HG02885 (cell line): ENCODE results near the gene KCNG4.
"Not testable (repeated sequence)": the region's sequence is repeated elsewhere in the genome, so short reads cannot be mapped to it uniquely, and the experiment has no call there.

Experiments
- ATAC-seq: cut with Tn5 transposase; IDR thresholded peaks from one replicate; pipeline ENCODE4 v1.9.1; 2021; ENCODE audit warnings: mild to moderate bottlenecking; ENCODE audit not compliant: unreplicated experiment, poor library complexity

KCNG4 gene

DNA sequence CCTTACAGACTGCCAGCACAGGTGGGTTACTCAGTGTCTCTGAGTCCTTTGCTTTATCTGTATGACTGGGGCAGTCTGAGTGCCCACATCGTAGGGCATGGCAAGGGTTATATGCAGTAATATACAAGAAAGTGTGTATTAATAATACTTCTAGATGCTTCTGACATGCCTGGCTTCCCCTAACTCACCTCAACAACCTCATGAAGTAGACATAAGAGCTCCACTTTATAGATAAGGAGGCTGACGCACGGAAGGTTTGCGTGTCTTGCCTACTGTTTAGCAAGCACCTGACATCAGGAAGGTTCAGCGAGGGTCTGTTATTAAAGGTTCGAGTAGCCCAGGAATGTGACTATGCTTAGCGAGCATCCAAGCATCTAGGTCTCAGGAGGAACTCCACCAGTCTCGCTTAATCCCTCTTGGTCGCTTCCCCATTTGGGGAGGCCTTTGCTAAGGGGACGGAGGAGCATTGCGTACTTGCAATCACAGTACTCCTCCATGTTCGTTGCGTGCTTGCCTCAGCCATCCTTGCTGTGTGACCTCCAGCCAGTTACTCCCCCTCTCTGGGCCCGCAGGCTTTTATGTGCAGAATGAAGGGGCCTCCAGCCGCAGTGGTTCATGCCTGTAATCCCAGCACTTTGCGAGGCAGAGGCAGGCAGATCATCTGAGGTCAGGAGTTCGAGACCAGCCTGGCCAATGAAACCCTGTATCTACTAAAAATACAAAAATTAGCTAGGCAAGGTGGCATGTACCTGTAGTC lies 1.6 kb downstream of the KCNG4 start:
- no peak for ATAC-seq

DNA sequence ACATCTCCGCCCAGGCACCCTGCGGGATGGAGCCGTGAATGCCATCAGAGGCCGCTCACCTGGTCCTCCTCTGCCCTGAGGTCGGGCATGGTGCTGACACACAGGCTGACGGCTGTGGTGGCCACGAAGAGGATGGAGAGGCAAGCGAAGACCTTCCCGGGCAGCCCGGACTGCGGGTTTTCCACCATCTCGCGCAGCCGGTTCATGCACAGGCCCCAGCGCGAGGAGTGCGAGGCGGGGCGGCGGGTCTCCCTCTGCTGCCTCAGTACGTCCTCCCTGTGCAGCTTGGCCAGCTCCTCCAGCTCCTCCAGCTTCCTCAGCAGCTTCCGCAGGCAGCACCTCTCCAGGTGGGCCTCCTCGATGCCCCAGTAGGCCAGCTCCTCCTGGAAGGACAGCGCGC lies 3.1 kb downstream of the KCNG4 start:
- no peak for ATAC-seq

DNA sequence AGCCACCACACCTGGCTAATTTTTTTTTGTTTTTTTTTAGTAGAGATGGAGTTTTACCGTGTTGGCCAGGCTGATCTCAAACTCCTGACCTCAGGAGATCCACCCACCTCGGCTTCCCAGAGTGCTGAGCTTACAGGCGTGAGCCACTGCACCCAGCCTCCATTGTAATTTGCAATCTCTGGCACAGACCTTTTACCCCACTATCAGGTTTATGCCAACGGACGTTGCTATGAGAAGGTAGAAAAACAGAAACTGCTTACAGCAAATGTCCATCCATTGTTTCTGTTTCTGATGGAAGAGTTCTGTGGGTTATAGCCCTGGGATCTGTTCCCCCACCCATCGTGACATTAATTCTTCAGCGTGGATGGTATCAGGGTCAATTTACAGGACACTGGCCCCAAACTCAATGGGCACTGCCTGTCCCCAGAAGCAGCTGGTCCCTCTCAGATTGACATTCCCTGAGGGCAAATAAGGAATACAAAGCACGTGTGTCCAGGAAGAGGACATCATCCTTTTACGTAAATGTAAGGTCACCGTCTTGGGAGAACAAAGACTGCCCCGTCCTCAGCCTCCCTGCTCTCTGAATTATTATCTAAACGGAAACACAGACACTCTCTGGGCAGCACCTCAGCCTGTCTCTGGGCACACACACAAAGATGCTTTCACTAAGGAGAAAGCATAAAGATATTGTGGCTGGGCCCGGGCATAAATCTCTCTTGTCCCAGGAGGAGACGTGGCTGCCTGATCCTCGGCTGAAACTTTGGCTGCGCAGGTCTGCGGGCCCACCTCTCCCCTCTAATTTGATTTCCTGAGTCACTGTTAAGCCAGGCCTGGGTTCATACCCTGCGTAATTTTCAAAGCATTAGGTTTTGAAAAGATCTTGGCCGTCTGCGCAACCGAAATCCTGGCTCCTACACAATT lies 5.2 kb downstream of the KCNG4 start:
- no peak for ATAC-seq

DNA sequence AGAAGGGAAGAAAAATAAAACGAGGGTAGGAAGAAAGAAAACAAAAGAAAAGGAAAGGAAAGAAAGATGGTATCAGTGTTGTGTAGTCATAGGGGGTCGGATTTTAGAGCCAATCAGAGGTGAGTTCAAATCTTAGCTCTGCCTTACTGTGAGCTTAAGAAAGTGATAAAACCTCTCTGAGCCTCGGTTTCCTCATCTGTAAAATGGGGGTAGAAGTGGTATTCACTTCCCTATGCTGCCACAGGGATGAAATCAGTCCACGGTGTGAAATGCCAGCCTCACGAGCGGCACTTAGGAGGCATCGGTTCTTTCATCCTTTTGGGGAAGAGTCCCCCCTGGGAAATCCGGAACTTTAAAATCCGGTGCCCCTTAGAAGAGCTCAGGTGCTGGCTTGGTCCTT lies 6.1 kb downstream of the KCNG4 start:
- ATAC-seq = no peak

DNA sequence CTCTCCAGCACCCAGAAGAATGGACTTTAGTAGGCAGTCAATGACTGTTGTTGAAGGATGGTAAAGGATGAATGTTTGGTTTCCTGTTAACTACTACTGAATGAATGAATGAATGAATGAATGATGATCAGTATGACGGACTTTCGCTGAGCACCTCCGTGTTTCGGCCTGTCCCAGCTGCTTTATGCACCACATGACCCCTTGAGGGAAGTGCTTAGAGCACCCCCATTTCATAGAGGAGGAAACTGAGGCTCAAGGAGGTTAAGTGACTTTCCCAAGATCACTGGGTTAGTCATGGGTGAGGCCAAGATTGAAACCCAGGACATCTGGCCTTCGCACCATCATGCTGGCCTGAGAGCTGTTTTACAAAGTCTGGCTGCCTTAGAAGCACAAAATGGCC lies 6.8 kb downstream of the KCNG4 start:
- no peak for ATAC-seq

DNA sequence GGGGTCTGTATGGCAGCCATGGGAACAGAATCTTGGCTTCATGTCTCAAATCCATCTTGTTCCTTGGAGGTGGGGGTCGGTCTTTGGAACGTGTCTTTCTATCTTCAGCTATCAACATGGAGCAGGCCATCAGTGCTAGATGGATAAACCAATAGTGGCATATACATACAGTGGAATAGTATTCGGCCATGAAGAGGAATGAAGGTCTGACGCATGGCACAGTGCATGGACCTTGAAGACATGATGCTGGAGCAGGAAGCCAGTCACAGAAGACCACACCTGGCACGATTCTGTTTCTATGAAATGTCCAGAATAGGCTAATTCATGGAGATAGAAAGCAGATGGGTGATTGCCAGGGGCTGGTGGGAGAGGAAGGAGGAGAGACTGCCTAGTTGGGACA lies 7.8 kb downstream of the KCNG4 start:
- no peak for ATAC-seq

DNA sequence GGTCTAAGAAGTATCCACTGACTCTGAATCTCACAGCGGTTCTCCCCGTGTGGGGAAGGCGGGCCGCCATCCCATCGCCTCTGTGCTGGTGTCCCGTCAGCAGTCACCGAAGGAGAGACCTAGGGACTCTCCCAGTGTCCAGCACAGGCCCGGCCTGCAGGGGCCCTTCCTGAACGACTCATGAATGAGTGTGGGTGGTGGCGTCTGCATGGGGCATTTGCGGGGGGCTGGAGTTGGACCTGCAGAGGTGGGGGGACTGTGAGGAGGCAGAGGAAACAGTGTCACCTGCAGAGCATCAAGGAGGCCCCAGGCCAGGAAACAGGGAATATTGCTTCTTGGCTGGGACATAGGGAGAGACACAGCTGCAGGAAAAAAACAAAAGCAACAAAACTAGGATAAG lies 10.3 kb downstream of the KCNG4 start:
- no peak for ATAC-seq

DNA sequence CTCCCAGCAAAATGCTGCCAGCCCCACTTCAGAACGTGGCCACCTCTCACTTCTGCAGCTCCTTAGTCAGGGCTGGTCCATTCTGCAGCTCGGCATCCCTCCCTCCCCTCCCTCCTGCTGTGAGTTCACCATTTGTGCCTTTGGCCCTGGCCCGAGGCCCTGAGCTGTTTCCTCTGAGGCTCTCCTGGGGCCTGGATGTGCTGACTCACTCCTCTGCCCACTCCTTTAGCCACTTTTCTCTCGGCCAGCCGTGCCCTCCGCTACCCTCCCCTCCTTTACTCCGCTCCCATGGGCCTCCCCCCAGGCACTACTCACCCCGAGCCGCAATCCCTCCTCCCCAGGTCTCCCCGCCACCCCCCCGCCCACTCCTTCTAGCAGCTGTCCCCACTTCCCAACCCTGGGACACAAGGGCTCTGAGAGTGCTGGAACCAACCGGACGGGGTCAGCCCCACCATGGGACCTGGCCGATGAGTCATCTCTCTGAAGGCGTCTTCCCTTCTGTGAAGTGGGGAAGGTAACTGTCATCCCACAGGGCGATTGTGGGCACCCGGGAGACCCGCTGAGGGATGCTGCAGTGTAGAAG lies 11.5 kb downstream of the KCNG4 start:
- ATAC-seq = no peak

DNA sequence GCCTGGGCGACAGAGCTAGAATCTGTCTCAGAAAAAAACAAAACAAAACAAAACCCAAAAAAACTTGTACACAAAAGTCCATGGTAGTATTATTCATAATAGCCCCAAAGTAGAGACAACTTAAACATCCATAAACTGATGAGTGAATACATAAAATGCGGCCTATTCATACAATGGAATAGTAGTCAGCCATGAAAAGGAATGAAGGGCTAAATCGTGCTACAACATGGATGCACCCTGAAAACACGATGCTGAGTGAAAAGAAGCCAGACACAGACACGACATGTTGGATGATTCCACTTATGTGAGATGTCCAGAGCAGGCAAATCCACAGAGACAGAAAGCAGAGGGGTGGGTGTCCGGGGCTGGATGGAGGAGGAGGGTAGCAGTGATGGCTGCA lies 12.3 kb downstream of the KCNG4 start:
- no peak for ATAC-seq

DNA sequence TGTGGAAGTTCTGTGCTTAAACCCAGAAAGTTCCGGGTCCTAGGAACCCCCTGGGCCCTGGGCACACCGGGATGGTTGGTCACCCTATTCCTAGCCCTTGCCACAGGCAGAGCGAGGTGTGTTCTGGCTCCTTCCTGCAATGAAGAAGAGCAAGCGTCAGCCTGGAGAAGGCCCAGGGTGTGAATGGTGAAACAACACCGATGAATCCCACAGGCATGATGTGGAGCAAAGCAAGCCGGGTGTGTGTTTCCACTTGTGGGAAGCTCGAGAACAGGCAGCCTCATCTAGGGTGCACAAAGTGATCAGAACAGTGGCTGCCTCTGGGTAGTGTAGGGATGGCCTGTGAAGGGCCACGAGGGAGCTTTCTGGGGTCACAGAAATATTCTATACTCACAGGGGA lies 13.8 kb downstream of the KCNG4 start:
- ATAC-seq = no peak

DNA sequence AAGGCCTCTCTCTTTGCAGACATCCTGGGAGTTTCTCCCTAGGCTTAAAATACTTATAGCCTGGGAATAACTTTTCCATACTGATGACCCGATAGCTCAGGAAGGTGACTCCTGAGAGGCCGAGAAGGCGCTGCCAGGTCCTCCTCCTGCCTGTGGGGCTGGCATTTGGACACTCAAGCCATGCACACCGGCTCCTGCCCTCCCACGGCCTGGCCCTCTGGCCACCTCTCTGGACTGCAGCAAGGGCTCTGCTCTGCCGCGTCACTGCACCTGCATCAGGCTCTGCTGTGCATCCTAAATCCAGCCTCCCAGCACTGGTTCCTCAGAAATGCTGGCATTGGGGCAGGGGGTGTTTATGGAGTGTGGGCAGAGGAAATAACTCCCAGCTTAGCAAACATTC lies 14.2 kb downstream of the KCNG4 start:
- ATAC-seq = no peak

DNA sequence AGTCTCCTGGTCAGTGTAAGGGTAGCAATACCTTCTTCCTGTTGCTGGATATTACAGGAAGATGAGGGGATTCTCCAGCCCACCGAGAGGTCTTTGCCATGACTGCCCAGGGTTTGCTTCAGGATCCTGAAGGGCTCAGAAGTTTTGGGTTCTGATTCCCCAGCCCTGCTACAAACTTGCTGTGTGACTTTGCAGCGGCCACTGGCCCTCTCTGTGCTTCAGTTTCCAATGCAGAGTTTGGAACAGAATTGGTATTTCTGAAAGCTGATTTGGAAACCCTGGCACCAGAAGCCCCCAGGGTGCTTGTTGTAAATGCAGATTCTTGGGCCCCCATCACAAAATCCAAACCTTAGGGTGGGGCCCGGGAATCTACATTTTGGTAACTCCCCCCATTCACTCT lies 14.7 kb downstream of the KCNG4 start:
- no peak for ATAC-seq

DNA sequence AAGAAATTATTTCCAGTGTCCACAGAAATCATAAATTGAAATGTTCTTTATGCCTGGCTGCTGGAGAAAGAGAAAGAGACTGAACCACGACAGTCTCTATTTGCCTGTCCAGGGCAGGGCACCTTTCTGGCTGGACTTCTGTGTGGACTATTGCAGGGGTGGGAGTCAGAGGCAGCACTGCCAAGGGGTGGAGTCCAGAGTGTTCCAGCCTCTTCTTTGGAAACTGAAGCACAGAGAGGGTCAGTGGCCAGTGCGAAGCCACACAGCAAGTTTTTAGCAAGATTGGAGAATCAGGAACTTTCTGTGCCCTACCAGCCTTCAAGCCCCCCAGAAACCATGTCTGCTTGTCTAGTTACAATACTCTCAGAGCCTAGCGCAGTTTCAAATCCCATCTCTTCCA lies 15.3 kb downstream of the KCNG4 start:
- ATAC-seq = no peak

DNA sequence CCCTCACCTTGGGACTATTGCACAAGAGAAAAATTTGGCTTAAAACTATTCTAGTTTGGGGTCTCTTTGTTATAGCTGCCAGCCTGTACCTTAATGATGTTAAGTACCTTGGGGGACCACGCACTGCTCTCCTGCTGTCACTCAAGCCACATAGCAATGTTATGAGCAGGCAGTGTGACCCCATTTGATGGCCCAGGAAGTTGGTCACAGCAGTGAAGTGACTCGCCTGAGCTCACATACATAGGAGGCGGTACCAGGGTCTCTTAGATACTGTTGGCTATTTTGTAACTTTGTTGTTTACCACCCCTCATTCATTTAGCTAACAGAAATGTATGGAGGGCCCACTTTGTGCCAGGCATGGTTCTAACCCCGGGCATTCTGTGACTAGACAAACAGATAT lies 16.4 kb downstream of the KCNG4 start:
- ATAC-seq = no peak

DNA sequence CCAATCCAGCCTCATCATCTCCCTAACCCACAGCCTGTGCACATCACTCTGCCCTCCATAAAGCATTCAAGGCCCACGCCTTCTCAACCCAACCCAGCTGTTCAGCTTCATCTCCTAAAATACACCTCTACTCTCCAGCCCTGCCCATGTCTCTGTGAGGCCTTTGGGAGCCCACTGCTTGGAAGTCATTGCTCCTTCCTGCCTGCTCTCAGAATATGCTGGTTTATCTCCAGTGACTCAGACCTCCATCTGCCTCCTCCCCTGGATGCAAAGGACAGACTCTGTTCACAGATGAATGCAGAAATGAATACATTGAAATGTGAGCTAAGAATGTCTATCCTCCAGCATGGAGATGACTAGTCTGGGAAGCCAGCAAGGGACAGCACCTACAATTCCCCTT lies 19.0 kb downstream of the KCNG4 start:
- ATAC-seq = no peak

DNA sequence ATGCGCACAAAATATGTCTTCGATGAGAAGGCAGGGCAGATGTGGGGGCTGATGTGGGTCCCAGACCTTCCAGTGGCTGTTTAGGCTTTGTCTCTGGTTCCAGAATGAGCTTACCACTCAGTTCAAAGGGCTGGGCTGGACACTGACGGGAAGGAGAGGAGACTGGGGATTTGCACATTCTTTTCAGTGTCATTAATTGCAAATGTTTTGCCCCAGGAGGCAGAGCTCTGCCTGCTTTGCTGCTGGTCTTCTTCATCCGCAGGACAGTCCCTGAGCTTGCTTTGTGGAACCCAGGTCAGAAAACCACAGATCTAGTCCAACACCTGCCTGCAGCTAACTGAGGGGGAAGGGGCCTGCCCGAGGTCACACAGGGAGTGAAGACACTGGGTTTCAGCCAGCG lies 20.9 kb downstream of the KCNG4 start:
- ATAC-seq = no peak

DNA sequence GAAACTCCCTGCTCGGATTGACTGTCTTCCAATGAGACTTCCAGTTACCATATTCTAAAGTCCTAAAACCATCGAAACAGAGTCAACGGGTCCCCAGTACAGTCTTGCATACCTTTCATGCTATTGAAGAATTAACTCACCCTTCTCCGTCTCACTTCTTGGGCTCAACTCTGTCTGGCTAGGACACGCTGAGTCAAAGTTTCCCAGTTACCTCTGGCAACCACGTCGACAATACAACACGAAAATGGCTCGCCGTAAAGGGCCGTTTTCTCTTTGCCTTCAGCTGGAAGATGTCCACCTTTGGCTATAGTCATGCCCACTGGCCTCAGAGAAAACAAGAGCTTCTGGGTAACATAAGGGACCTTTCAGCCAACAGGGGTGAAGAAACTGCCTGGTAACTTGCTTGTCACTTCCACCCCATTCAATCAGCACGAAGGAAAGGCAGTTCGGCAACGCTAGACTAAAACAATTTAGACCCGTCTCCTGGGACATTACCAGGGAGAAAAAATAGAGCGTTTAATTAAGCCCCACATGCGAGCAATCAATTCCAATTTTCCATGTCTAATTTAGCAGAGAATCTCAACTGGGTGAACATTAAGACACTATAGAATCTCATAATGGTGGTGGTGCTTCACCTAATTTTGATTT lies 21.5 kb downstream of the KCNG4 start:
- no peak for ATAC-seq

DNA sequence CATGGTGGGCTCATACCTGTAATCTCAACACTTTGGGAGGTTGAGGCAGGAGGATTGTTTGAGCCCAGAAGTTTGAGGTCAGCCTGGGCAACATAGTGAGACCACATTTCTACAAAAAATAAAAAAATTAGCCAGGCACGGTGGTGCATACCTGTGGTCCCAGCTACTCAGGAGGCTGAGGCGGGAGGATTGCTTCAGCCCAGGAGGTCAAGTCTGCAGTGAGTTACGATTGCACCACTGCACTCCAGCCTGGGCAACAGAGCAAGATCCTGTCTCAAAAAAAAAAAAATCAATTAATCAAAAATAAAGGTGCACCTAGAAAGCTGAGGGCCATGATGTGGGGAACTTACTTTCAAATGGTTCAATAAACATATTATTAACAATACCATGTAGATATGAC lies 23.7 kb downstream of the KCNG4 start:
- ATAC-seq = not testable (repeated sequence)

DNA sequence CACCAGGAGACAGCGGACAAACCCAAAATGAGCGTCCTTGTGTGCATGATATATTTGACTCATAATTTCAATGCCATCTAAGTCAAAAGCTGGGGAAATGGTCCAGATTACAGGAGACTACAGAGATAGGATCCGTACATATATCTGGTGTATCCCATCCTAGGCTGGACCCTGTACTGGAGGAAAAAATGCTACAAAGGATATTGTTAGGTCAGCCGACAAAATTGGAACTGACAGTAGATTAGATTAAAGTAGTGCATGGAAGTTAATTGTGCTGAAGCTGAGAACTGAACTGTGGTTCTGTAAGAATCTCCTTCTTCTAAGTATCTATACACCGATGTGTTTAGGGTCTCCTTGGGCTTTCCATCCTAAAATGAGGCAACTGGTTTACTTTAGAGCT lies 24.3 kb downstream of the KCNG4 start:
- no peak for ATAC-seq

DNA sequence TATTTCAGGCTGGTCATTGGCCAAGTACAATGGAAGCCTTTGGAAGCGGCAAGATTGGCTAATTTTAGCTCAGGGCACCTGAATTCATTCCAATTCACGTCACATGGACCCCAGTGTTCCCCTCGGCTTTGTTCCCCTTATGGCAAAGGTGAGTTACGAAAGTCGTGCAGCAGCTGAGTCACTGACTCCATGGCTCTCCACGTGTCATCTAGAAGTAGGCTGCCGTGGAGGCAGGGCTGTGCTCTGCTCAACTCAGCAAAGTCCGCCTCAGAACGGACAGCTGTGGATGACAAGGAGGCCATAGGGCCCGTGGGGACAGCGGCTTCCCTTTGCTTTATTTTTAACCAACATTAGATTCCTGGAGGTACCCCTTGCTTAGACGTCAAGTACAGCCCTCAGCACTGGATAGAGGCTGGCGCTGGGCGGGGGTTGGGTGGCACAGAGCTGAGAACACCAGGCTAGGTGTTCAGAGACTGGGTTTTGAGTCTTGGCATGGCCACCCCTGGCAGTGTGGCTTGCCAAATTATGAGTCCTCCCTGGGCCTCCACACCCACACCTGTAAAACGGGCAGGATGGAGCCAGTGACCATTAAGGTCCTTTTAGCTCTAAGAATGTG lies 25.3 kb downstream of the KCNG4 start:
- ATAC-seq = no peak
